Activated naive CD4-positive, alpha-beta T cell treated with anti-CD3 and anti-CD28 coated beads, Interleukin-2, amount 50 U/mL, for 24 hours (primary cell): ENCODE results near the gene PIPOX.
A peak's percentile ranks its signal among the peaks of the same experiment; 100 is the strongest.

Experiments
- H3K27ac Mint-ChIP-seq: one replicate; pipeline ENCODE4 v1.8.0; 2021; ENCODE audit warnings: mild to moderate bottlenecking, mixed read lengths
- H3K27me3 Mint-ChIP-seq: one replicate; pipeline ENCODE4 v1.8.0; 2021; ENCODE audit warnings: mixed read lengths
- H3K36me3 Mint-ChIP-seq: one replicate; pipeline ENCODE4 v1.8.0; 2021; ENCODE audit warnings: mixed read lengths
- H3K4me1 Mint-ChIP-seq: one replicate; pipeline ENCODE4 v1.8.0; 2021; ENCODE audit warnings: mixed read lengths
- H3K4me3 Mint-ChIP-seq: one replicate; pipeline ENCODE4 v1.8.0; 2021; ENCODE audit warnings: mild to moderate bottlenecking, mixed read lengths
- H3K9me3 Mint-ChIP-seq: one replicate; pipeline ENCODE4 v1.8.0; 2021; ENCODE audit warnings: mixed read lengths

Gene PIPOX

GRCh38 chr17:29054835-29055234 is 11.9 kb downstream of the PIPOX start:
- Mint-ChIP-seq H3K9me3 (no peaks in the 10 kb centered on the region), H3K36me3 (no peaks in the 10 kb centered on the region), H3K27me3 (no peaks in the 10 kb centered on the region), H3K27ac (no peak overlapping the region), H3K4me3 (no peak overlapping the region), H3K4me1 (no peaks in the 10 kb centered on the region)

- Mint-ChIP-seq H3K4me1 (peaks cover 4% of the 10 kb centered on the region), H3K9me3 (no peaks in the 10 kb centered on the region), H3K27ac (no peak overlapping the region), H3K4me3 (no peak overlapping the region), H3K36me3 (no peaks in the 10 kb centered on the region), H3K27me3 (no peaks in the 10 kb centered on the region)
These were observed 14.4 kb downstream of the PIPOX start for GRCh38 chr17:29057361-29057760.

DNA sequence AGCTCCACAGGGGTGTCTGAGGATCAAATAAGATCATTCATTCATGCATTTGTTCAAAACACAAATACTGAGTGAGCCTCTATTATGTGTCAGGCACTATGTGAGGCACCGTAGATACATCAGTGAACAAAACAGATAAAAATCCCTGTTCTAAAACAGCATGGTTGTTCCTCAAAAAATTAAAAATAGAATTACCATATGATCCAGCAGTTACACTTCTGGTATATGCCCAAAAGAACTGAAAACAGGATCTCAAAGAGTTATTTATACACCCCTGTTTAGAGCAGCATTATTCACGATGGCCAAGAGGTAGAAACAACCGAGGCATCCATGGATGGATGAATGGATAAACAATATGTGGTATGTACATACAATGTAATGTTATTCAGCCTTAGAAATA is 15.4 kb downstream of the PIPOX start:
- H3K4me3 Mint-ChIP-seq: no peak overlapping the region
- peaks cover 4% of the 10 kb centered on the region for H3K4me1 Mint-ChIP-seq
- no peak overlapping the region for H3K27ac Mint-ChIP-seq
- no peaks in the 10 kb centered on the region for H3K36me3 Mint-ChIP-seq
- no peaks in the 10 kb centered on the region for H3K27me3 Mint-ChIP-seq
- no peaks in the 10 kb centered on the region for H3K9me3 Mint-ChIP-seq

DNA sequence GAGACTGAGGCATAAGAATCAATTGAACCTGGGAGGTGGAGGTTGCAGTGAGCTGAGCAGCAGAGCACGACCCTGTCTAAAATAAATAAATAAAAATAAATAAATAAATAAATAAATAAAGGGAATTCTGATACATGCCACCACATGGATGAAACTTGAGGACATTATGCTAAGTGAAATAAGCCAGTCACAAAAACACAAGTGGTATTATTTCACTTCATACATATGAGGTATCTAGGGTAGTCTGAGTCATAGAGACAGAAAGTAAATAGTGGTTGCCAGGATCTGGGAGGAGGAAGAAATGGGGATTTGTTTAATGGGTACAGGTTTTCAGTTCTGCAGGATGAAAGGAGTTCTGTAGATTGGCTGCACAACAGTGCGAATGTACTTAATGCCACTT is 16.3 kb downstream of the PIPOX start:
- Mint-ChIP-seq H3K9me3 (no peaks in the 10 kb centered on the region), H3K4me1 (peaks cover 4% of the 10 kb centered on the region), H3K27ac (no peak overlapping the region), H3K27me3 (no peaks in the 10 kb centered on the region), H3K36me3 (no peaks in the 10 kb centered on the region), H3K4me3 (no peak overlapping the region)

DNA sequence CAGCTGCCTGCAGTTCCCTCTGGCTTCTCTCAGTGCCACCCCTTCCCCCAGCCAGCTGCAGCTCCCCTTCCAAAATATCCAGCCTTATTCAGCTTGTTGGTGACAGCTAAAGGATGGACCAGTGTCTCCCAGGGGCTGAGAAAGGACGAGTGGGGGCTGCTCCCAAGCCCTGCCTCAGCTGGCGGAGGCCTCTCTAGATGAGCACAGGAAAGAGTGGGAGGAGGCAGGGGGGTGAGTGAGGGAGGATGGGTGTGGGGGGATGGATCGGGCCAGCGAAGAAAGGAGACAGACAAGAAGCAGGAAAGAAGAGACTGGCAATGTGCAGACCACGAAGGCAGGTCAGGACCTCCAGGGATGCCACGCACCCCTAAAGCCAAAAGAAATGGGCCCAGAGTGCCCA is 17.5 kb downstream of the PIPOX start:
- H3K27me3 Mint-ChIP-seq: no peaks in the 10 kb centered on the region
- H3K4me1 Mint-ChIP-seq: peaks cover 4% of the 10 kb centered on the region
- no peaks in the 10 kb centered on the region for H3K9me3 Mint-ChIP-seq
- H3K36me3 Mint-ChIP-seq: no peaks in the 10 kb centered on the region
- H3K4me3 Mint-ChIP-seq: no peak overlapping the region
- H3K27ac Mint-ChIP-seq: no peak overlapping the region

DNA sequence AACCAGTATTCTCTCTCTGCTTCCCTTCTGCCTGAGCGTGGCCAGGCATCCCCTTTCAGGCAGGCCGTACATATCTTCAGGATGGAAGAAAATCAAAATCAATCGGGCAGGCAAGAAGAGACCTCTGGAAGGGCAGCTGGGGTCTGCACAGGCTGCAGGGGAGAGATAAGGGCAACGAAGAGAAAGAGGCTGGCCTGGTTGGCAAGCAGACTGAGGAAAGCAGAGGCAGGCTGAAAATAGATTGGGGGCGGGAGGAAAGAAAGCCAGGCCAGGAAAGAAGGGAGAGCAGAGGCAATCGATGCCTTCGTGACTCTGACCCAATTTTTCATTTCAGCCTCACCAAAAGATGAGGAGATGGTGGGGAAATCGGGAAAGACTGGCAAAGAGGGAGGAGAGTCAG is 18.1 kb downstream of the PIPOX start:
- Mint-ChIP-seq H3K27ac (no peak overlapping the region), H3K27me3 (no peaks in the 10 kb centered on the region), H3K9me3 (no peaks in the 10 kb centered on the region), H3K4me1 (peaks cover 4% of the 10 kb centered on the region), H3K4me3 (no peak overlapping the region), H3K36me3 (no peaks in the 10 kb centered on the region)

- Mint-ChIP-seq H3K27me3 (no peaks in the 10 kb centered on the region), H3K9me3 (no peaks in the 10 kb centered on the region)
These were observed 19.3 kb downstream of the PIPOX start for GRCh38 chr17:29062215-29062614.

GRCh38 chr17:29063992-29064391 is 21.1 kb downstream of the PIPOX start:
- H3K27ac Mint-ChIP-seq: no peak overlapping the region
- H3K4me3 Mint-ChIP-seq: no peak overlapping the region
- H3K27me3 Mint-ChIP-seq: no peaks in the 10 kb centered on the region

More at GRCh38 chr17:29062215-29062614, 19.3 kb downstream of the PIPOX start:
- no peak overlapping the region for H3K27ac Mint-ChIP-seq
- H3K36me3 Mint-ChIP-seq: no peaks in the 10 kb centered on the region
- peaks cover 4% of the 10 kb centered on the region for H3K4me1 Mint-ChIP-seq
- H3K4me3 Mint-ChIP-seq: no peak overlapping the region

GRCh38 chr17:29066047-29066446 is 23.1 kb downstream of the PIPOX start:
- Mint-ChIP-seq H3K36me3 (no peaks in the 10 kb centered on the region), H3K9me3 (no peaks in the 10 kb centered on the region), H3K27me3 (no peaks in the 10 kb centered on the region), H3K27ac (no peak overlapping the region), H3K4me3 (no peak overlapping the region), H3K4me1 (no peaks in the 10 kb centered on the region)

More at GRCh38 chr17:29063992-29064391, 21.1 kb downstream of the PIPOX start:
- H3K4me1 Mint-ChIP-seq: peaks cover 4% of the 10 kb centered on the region
- no peaks in the 10 kb centered on the region for H3K36me3 Mint-ChIP-seq
- H3K9me3 Mint-ChIP-seq: no peaks in the 10 kb centered on the region

DNA sequence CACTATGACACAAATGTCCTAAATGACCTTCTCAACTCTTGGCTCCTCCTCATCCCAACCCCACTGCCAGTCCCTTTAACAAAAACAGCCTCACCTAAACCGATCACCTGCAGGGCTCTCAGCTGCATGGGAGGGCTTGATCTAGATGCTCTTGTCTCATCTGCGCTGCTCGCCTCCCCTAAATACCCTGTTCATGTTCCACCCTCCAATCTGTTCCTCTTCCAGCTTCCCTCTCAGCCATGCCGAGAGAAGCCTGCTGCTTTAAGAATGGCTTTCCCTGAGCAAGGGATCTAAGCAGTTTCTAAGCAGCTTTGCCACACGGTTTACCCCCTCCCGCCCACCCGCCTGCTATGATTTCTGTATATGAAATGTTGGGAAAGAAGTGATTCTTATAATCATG is 23.7 kb downstream of the PIPOX start:
- no peak overlapping the region for H3K27ac Mint-ChIP-seq
- no peaks in the 10 kb centered on the region for H3K4me1 Mint-ChIP-seq
- no peak overlapping the region for H3K4me3 Mint-ChIP-seq
- H3K36me3 Mint-ChIP-seq: no peaks in the 10 kb centered on the region
- no peaks in the 10 kb centered on the region for H3K9me3 Mint-ChIP-seq
- H3K27me3 Mint-ChIP-seq: no peaks in the 10 kb centered on the region

DNA sequence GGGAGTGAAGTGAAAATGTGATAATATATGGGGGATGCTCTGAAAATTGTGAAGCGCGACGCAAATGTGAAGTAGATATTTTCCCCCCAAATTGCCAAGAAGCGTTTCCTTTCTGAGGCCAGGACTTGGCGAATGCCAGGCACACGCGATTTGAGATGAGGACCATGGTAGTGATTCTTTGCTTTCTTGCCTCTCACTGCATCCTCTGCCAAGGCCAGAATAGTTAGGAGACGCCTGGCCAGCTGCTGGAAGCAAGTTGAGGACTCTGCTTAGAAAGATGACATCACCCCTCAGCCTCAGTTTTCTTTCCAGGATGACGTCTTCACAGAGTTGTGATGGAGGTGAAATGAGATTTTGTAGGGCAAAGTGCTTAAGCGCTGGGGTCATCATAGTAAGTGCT is 25.9 kb downstream of the PIPOX start:
- Mint-ChIP-seq H3K4me1 (peaks cover 3% of the 10 kb centered on the region), H3K9me3 (no peaks in the 10 kb centered on the region), H3K4me3 (no peak overlapping the region), H3K36me3 (no peaks in the 10 kb centered on the region), H3K27me3 (no peaks in the 10 kb centered on the region), H3K27ac (no peak overlapping the region)

- Mint-ChIP-seq H3K27ac (no peak overlapping the region), H3K27me3 (no peaks in the 10 kb centered on the region), H3K36me3 (no peaks in the 10 kb centered on the region), H3K9me3 (no peaks in the 10 kb centered on the region), H3K4me3 (no peak overlapping the region), H3K4me1 (peaks cover 3% of the 10 kb centered on the region)
These were observed 26.6 kb downstream of the PIPOX start for GRCh38 chr17:29069526-29070041.

DNA sequence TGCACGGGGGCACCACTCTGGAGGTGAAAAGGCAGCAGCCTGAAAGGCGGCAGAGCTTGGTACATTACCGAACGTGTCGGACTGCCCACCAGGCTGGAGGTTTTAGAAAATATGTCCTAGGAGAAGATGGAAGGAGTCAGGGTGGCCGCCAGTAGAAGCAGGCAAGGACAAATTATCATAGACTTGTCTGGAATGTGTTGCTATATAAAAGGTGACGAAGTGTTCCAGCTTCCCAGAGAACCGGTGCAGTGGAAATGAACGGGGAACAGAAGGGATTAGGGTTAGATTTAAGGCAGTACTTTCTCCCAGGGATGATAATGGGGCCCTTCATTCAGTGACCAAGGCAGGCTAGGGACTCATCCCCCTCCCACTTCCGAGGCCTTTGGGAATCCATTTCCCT is 27.4 kb downstream of the PIPOX start:
- no peaks in the 10 kb centered on the region for H3K27me3 Mint-ChIP-seq
- H3K4me3 Mint-ChIP-seq: no peak overlapping the region

GRCh38 chr17:29070781-29071180 is 27.8 kb downstream of the PIPOX start:
- H3K9me3 Mint-ChIP-seq: no peaks in the 10 kb centered on the region
- H3K27me3 Mint-ChIP-seq: no peaks in the 10 kb centered on the region
- H3K4me3 Mint-ChIP-seq: no peak overlapping the region
- no peak overlapping the region for H3K27ac Mint-ChIP-seq
- no peaks in the 10 kb centered on the region for H3K36me3 Mint-ChIP-seq
- peaks cover 3% of the 10 kb centered on the region for H3K4me1 Mint-ChIP-seq

More for the DNA sequence above, 27.4 kb downstream of the PIPOX start:
- no peak overlapping the region for H3K27ac Mint-ChIP-seq
- H3K4me1 Mint-ChIP-seq: peaks cover 3% of the 10 kb centered on the region
- H3K36me3 Mint-ChIP-seq: no peaks in the 10 kb centered on the region
- no peaks in the 10 kb centered on the region for H3K9me3 Mint-ChIP-seq

GRCh38 chr17:29071303-29071702 is 28.4 kb downstream of the PIPOX start:
- Mint-ChIP-seq H3K27ac (no peak overlapping the region), H3K36me3 (no peaks in the 10 kb centered on the region), H3K27me3 (no peaks in the 10 kb centered on the region), H3K4me3 (no peak overlapping the region), H3K4me1 (peaks cover 3% of the 10 kb centered on the region), H3K9me3 (no peaks in the 10 kb centered on the region)

DNA sequence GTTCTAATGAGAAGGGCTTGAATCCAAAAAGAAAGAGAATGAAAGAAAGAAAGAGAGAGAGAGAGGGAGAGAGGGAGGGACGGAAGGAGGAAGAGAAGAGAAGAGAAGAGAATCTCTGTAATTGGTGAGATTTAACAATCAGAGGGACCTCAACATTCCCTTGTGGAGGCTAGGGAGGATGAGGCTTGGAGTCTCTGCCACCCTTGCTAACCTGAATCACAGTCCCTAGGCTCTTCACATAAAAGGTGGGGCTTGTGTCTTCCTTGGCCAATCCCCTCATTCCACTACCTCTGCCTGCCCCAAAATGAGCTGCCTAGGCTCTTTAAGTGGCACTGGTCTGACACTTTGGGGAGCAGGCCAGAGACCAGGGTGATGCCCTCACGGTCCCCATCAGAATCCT is 30.1 kb downstream of the PIPOX start:
- Mint-ChIP-seq H3K9me3 (no peaks in the 10 kb centered on the region), H3K4me1 (peaks cover 3% of the 10 kb centered on the region), H3K4me3 (no peak overlapping the region), H3K27ac (peak overlapping the region; percentile 3), H3K36me3 (no peaks in the 10 kb centered on the region), H3K27me3 (no peaks in the 10 kb centered on the region)

- no peak overlapping the region for H3K4me3 Mint-ChIP-seq
These were observed 30.6 kb downstream of the PIPOX start for GRCh38 chr17:29073520-29073919.

More at GRCh38 chr17:29073520-29073919, 30.6 kb downstream of the PIPOX start:
- no peaks in the 10 kb centered on the region for H3K36me3 Mint-ChIP-seq
- H3K9me3 Mint-ChIP-seq: no peaks in the 10 kb centered on the region
- H3K27ac Mint-ChIP-seq: peak overlapping the region; percentile 25
- peaks cover 3% of the 10 kb centered on the region for H3K4me1 Mint-ChIP-seq
- H3K27me3 Mint-ChIP-seq: no peaks in the 10 kb centered on the region
